ENCODE data around the gene PGA4.
"Not testable (repeated sequence)": the region's sequence is repeated elsewhere in the genome, so short reads cannot be mapped to it uniquely, and the experiment has no call there.

DNA sequence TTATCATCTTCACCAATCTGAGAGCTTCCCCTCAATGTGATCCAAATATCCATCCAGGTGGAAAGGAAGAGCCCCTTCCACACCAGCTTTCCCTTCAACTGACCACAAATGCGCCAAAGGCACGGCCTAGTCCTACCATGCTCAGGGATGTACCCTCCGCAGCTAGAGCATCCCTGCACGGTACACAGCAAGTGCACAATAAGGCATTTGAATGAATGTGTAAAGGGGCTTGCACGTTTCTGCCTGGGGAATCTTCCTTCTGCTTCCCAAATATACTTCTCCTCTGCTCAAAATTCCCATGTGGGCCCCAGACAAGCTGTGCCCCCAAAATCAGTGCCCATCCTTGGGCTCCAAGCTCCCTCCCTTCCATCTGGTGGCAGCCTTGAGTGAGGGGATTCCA lies 3.1 kb upstream of the PGA4 start:
- TF ChIP-seq POLR2A (IDR thresholded peaks at IDR 0.05): not testable (repeated sequence)
- TF ChIP-seq, protein P1, sequence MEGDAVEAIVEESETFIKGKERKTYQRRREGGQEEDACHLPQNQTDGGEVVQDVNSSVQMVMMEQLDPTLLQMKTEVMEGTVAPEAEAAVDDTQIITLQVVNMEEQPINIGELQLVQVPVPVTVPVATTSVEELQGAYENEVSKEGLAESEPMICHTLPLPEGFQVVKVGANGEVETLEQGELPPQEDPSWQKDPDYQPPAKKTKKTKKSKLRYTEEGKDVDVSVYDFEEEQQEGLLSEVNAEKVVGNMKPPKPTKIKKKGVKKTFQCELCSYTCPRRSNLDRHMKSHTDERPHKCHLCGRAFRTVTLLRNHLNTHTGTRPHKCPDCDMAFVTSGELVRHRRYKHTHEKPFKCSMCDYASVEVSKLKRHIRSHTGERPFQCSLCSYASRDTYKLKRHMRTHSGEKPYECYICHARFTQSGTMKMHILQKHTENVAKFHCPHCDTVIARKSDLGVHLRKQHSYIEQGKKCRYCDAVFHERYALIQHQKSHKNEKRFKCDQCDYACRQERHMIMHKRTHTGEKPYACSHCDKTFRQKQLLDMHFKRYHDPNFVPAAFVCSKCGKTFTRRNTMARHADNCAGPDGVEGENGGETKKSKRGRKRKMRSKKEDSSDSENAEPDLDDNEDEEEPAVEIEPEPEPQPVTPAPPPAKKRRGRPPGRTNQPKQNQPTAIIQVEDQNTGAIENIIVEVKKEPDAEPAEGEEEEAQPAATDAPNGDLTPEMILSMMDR (IDR thresholded peaks at IDR 0.05): not testable (repeated sequence)
